ENCODE measurements around the gene RAPSN.

DNA sequence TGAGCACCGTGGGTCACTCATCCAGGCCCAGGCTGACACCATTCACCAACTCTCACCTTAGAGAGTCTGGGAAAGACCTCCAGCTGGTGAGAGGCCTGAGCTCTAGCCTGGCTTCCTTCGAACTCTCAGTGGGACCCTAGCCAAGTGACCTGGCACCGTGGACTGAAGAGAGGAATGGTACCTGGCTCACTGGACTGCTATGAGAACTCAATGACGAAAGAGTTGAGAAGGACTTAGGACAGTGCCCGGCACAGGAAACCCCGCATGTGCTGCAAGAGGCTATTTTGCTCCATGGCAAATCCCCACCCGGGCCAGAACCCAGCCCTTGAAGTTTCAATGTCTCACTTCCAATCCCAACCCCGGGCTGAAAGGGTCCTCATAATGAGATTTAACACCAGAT, 605 bp upstream of the RAPSN start:
- TF ChIP-seq, protein P1, sequence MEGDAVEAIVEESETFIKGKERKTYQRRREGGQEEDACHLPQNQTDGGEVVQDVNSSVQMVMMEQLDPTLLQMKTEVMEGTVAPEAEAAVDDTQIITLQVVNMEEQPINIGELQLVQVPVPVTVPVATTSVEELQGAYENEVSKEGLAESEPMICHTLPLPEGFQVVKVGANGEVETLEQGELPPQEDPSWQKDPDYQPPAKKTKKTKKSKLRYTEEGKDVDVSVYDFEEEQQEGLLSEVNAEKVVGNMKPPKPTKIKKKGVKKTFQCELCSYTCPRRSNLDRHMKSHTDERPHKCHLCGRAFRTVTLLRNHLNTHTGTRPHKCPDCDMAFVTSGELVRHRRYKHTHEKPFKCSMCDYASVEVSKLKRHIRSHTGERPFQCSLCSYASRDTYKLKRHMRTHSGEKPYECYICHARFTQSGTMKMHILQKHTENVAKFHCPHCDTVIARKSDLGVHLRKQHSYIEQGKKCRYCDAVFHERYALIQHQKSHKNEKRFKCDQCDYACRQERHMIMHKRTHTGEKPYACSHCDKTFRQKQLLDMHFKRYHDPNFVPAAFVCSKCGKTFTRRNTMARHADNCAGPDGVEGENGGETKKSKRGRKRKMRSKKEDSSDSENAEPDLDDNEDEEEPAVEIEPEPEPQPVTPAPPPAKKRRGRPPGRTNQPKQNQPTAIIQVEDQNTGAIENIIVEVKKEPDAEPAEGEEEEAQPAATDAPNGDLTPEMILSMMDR (IDR thresholded peaks at IDR 0.05): no peak
- no peak for TF ChIP-seq POLR2A (IDR thresholded peaks at IDR 0.05)

All from adrenal gland (tissue), 5 donors.